Stimulated activated CD4-positive, alpha-beta T cell treated with anti-CD3 and anti-CD28 coated beads, Interleukin-15, amount 100 ng/mL, for 24 hours (primary cell): Measurements from ENCODE around the gene PRR30.
"Not testable (repeated sequence)": the region's sequence is repeated elsewhere in the genome, so short reads cannot be mapped to it uniquely, and the experiment has no call there.

Source experiments
- DNase-seq: peaks from one replicate; pipeline ENCODE4 v3.0.0-alpha.2; 2020

Gene PRR30

DNA sequence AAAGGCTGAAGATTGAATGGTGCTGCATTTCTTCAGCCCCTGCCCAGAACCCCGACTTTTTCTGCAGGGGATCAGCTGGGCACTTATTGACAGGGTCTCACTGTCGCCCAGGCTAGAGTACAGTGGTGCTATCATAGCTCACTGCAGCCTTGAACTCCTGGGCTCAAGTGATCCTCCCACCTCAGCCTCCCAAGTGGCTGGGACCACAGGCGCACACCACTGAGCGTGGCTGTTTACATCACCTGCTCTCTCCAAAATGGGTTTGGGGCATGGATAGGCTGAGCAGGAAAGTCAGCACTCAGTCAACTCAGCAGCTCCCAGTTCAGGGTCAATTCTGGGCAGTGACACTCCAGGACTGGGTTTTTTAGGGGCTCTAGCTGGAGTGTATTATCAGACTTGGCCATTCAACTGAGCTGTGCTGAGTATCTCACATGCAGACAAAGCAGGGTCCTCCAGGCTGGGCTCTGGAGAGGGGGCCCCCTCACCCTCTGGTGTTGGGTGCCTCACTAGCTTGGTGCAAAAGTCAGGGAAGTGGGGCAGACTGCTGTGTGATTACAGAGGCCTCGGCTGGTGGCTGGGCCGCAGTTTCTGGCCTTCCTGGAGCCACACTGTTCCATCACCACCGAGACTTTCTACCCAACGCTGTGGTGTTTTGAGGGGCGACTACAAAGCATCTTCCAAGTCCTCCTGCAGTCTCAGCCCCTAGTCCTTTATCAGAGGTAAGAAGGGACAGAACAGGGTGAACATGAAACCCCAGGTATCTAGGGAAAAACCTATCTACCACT, 11.1 kb downstream of the PRR30 start:
- DNase-seq: no peak

DNA sequence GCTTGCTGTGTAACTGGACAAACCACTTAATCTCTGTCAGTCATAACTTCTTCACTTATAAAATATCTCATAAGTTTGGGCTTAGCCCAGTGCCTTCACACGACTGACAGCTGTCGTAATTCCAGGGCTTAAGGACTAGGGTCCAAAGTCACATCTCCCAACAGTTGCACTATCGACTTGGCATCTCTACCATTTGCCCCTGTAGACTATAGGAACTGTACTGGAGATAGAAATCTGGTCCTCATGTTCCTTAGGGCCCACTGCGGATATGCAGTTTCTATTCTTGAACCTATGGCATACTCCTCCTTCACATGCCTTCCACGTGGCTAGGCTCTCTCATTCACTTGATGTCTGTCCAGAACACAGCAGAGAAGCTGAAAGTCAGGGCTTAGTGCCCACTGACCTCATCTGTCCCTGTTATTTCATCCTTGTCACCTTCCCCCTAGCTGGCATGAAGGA, 12.9 kb downstream of the PRR30 start:
- DNase-seq: no peak

- no peak for DNase-seq
These were observed 14.1 kb downstream of the PRR30 start for GRCh38 chr2:27125104-27125503.

- peak; percentile 74 for DNase-seq
These were observed 15.7 kb downstream of the PRR30 start, which contains the start of gene ABHD1 for GRCh38 chr2:27123302-27124150. TSS of gene ABHD1 (plus strand) at chr2:27123815. CDS start at chr2:27123949, 134 bp downstream.

DNA sequence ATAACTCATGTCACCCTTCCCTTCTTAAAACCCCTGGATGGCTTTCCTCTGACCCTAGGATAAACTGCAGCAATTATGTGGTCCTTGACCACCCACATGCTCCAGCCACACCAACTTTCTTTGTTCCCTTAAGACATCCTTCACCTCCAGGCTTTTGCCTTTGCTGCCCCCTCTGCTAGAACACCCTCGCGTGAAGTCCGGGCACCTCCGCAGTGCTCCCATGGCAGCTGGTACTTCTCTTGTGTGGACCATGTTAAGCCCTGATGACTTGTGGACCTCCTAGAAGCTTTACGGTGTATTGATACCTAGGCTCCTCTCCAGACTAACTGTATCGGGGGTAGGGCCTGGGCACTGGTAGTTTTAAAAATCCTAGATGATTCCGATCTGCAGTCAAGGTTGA, 16.4 kb downstream of the PRR30 start:
- DNase-seq: no peak

DNA sequence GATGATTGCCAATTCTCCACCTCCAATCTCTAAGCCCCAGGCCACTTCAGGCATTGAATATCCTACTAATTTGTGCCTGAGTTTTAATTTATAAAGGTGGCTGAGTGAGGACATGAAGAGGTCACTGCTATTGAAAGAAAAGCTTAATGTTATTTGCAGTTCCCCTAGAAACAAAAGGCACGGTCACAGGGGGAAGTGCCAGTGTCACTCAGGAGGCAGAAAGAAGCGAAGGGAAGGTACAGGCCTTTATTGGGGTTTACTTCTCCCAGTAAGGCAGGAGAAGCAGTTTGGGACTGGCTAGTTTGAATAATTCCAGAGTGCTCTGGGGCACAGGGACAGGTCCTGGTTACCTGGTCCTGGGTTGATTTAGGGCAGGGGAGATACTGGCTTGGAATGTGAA, 17.3 kb downstream of the PRR30 start:
- DNase-seq: no peak

DNA sequence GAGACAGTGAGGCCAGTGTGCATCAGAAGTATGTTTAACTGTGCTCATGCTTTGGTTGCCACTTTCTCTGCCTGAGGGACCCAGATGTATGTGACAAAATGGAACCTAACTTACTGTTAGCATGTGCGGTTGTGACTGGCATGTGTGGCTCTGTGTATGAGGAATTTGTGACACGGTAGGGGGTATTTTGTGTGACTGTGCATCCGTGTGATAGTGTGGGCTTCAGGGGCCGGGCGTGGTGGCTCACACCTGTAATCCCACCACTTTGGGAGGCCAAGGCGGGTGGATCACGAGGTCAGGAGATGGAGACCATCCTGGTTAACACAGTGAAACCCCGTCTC, 19.9 kb downstream of the PRR30 start:
- not testable (repeated sequence) for DNase-seq

DNA sequence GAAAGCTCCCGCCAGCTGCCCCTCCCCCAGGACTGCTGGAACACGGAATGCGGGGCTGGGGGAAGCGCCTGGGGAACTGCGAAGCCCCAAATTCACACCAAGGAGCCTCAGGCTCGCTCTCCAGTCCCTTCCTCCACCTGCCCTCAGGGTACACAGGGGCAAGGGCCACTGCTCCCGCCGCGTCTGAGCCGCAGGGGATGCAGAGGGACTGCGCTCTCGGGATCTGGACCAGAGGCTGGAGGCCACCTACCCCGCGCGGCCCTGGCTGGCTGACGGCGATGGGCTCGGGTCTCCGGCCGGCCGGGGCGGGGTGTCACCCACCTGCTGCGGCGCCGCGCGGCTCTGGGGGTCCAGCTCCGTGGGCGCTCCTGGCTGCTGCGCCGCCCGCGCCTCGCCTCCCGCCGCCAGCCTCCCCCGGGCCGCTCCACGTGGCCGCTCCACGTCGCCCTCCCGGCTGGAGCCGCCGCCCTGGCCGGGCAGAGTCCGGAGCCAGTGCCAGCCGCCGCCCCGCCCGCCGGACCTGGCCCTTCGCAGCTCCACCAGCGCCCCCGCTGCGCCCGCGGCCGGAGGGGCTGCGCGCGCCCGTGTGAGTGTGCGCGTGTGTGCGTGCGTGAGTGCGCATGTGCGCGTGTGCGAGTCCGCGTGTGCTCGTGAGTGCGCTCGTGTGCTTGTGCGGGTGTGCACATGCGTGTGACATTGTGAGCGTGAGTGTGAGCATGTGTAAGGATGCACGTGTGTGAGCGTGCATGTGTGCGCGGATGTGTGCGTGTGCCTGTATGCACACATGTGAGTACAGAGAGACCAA, 20.5 kb downstream of the PRR30 start, which contains the start of gene CGREF1:
Gene CGREF1 (minus strand): TSS at position 604 of the 805 bp plus-strand sequence. CDS start 14,762 bp downstream, outside the sequence.
- peak; percentile 46 for DNase-seq

DNA sequence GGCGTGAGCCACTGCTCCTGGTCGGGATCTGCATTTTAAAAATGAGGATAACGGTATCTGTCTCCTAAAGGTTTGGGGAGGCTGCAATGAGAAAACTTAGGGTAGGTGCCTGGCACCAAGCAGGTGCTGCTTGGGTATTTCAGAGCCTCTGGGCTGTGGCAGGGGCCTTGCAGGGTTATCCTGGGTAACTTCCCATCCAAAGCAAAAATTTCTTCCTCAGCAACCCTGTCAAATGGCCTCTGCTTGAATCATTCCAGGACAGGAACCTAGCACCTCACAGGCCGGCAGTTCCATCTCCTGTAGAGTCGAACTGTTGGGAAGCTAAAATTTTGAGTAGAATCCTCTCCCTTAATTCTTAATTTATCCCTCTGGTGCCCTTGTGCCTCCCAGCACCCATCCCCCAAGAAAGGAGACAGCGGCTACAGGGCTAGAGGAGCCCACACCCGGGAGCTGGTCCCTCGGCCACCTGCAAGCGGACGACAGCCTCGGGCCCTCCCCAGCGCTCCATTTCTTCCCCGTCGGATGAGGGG, 21.1 kb downstream of the PRR30 start:
- DNase-seq: no peak

- DNase-seq: no peak
These were observed 23.7 kb downstream of the PRR30 start for GRCh38 chr2:27115519-27115918.

DNA sequence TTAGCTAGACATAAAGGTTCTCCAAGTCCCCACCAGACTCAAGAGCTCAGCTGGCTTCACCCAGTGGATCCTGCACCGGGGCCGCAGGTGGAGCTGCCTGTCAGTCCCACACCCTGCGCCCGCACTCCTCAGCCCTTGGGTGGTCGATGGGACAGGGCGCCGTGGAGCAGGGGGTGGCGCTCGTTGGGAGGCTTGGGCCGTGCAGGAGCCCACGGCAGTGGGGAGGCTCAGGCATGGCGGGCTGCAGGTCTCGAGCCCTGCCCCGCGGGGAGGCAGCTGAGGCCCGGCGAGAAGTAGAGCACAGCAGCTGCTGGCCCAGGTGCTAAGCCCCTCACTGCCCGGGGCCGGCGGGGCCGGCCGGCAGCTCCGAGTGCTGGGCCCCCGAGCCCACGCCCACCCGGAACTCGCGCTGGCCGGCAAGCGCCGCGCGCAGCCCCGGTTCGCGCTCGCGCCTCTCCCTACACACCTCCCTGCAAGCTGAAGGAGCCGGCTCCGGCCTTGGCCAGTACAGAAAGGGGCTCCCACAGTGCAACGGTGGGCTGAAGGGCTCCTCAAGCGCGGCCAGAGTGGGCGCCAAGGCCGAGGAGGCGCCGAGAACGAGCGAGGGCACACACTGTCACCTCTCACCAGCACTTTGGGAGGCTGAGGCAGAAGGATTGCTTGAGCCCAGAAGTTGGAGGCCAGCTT, 27.7 kb downstream of the PRR30 start:
- DNase-seq: not testable (repeated sequence)

- DNase-seq: not testable (repeated sequence)
These were observed 28.4 kb downstream of the PRR30 start for GRCh38 chr2:27110603-27111352.

- no peak for DNase-seq
These were observed 30.1 kb downstream of the PRR30 start for GRCh38 chr2:27109083-27109482.

- no peak for DNase-seq
These were observed 31.0 kb downstream of the PRR30 start for GRCh38 chr2:27108221-27108620.

- DNase-seq: no peak
These were observed 33.2 kb downstream of the PRR30 start for GRCh38 chr2:27105981-27106380.

DNA sequence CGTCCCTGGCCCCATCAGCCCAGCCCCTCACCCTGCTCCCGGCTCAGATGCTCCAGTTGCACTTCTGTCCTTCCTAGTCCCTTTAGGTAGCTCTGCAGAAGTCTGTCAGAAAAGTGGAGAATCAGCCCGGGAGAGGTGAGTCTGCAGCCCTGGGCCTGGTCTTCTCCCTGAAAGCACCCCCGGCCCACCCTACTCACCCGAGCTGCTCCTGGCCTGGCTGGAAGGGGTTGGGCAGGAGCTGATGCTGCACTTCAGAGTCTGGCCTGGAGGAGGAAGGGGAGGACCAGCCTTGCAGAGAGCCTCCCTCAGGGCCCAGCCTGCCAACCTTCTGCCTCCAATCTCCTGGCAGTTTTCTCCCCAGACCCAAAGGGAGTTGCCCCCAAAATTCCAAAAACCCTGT, 36.9 kb downstream of the PRR30 start:
- DNase-seq: no peak

DNA sequence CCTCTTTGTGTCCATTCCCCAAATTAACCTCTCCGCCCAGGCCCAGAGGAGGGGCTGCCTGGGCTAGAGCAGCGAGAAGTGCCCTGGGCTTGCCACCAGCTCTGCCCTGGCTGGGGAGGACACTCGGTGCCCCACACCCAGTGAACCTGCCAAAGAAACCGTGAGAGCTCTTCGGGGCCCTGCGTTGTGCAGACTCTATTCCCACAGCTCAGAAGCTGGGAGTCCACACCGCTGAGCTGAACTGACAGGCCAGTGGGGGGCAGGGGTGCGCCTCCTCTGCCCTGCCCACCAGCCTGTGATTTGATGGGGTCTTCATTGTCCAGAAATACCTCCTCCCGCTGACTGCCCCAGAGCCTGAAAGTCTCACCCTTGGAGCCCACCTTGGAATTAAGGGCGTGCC, 39.2 kb downstream of the PRR30 start:
- DNase-seq: no peak

- no peak for DNase-seq
These were observed 39.8 kb downstream of the PRR30 start for GRCh38 chr2:27099334-27099955.

GRCh38 chr2:27097341-27097740, 41.9 kb downstream of the PRR30 start:
- DNase-seq: no peak

GRCh38 chr2:27096748-27097297, 42.4 kb downstream of the PRR30 start:
- no peak for DNase-seq
